IPS-15b (cell line): ENCODE data around the gene DLEC1.

Experiments used
- H3K27me3 ChIP-seq: one replicate; pipeline ENCODE4 v1.6.1; 2013; ENCODE audit warnings: low read length; ENCODE audit not compliant: control insufficient read depth, insufficient read depth
- H3K36me3 ChIP-seq: one replicate; pipeline ENCODE4 v1.6.1; 2013; ENCODE audit warnings: low read length; ENCODE audit not compliant: control insufficient read depth, insufficient read depth
- H3K4me1 ChIP-seq: one replicate; pipeline ENCODE4 v1.6.1; 2013; ENCODE audit warnings: mild to moderate bottlenecking, low read length; ENCODE audit not compliant: control insufficient read depth, insufficient read depth
- H3K4me3 ChIP-seq: one replicate; pipeline ENCODE4 v1.5.1; 2013; ENCODE audit warnings: low read depth, low read length
- H3K9ac ChIP-seq: one replicate; pipeline ENCODE4 v1.6.1; 2013; ENCODE audit warnings: low read depth, mild to moderate bottlenecking, low read length
- H3K9me3 ChIP-seq: one replicate; pipeline ENCODE4 v1.6.1; 2013; ENCODE audit warnings: mild to moderate bottlenecking, low read length; ENCODE audit not compliant: control insufficient read depth, insufficient read depth

The DLEC1 gene

DNA sequence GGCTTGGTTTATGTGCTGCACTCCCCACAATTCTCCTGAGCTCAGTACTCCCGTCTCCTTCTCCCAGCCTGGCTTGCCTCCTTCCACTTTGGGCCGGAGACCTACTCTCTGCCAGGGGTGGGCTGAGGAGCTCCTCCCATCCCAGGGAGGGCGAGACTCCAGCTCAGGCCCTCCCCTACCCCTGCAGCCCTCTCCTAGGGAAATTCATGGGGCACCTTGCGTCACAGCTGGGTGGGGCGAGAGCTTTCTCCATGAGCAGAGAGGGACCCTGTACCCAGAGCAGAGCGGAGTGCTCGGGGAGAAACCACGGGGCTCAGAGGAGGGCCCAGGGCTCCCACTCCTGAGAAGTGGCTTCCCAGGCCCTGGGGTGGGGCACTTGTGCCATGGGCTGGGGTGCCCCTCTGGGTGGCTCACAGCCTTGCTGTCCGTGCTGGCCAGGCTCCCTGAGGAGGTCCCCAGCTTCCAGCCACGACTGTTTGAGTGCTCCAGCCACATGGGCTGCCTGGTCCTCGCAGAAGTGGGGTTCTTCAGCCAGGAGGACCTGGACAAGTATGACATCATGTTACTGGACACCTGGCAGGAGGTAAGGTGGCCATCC is 35.1 kb upstream of the DLEC1 start:
- peaks cover 14% of the 10 kb centered on the region for H3K36me3 ChIP-seq
- H3K9ac ChIP-seq, result no peak overlapping the region
- no peaks in the 10 kb centered on the region for H3K27me3 ChIP-seq
- no peaks in the 10 kb centered on the region for H3K9me3 ChIP-seq
- H3K4me1 ChIP-seq, result no peaks in the 10 kb centered on the region
- H3K4me3 ChIP-seq, result no peak overlapping the region

DNA sequence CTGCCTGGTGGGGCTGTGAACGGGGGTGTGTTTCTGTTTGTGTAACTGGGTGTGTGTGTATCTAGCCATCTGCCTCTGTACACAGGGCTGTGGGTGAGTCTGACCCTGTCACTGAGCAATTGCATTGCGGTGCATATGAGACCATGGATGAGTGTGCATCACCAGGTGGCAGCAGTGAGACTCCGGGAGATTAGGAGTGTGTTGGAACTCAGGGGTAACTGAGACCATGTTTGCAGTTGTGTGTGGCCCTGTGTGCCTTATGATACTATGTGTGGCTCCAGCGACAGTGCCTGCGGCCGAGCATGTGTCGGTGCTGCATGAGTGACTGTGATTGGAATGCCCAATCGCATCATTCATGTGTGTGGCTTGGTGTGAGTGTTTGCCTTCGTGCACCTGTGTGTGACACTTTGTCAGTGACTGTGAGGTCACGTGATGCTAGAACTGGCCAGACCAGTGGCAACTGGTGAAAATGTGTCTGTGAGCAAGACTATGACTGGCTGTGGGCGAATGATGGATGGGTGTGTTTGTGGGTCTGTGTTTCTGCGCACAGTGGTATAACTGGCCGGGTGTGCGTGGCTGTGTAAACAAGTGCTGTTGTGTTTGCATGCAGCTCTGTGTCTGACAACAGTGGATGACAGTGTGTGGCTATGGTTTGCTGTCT is 34.5 kb upstream of the DLEC1 start:
- H3K36me3 ChIP-seq, result peaks cover 14% of the 10 kb centered on the region
- H3K9me3 ChIP-seq, result no peaks in the 10 kb centered on the region
- H3K9ac ChIP-seq, result no peak overlapping the region
- no peaks in the 10 kb centered on the region for H3K4me1 ChIP-seq
- no peak overlapping the region for H3K4me3 ChIP-seq
- no peaks in the 10 kb centered on the region for H3K27me3 ChIP-seq

DNA sequence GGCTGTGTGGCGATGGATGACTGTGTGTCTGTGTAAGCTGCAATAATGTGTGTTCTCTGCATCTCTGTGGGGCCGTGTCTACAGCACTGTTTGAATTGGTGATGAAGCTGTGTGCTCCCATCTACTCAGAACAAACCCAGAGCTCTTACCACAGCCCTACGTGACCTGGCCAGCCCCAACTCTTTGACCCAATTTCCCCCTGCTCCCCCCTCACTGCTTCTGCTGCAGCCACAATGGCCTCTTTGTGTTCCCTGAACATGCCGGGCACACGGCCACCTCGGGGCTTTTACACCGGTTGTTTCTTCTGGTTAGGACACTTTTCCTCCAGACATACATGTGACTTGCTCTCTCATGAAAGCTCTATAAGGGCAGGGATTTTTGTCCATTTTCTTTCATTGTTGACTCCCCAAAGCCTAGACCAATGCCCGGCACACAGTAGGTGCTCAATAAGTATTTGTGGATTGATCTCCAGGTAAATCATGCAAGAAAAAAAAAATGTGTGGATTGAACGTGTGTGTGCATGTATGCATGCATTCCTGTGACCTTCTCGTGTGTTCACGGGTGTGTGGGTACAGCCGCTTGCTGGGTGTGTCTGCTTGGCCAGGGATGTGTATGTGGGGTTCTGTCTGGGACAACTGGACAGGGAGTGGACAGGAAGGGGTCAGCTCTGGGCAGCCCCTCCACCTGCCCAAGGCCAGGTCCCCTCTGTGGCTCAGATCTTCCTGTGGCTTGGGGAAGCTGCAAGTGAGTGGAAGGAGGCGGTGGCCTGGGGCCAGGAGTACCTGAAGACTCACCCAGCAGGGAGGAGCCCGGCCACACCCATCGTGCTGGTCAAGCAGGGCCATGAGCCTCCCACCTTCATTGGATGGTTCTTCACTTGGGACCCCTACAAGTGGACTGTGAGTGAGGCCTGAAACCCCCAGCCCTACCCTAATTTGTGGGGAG is 33.7 kb upstream of the DLEC1 start:
- Histone ChIP-seq H3K4me1 (no peaks in the 10 kb centered on the region), H3K36me3 (peaks cover 18% of the 10 kb centered on the region), H3K9me3 (no peaks in the 10 kb centered on the region), H3K27me3 (no peaks in the 10 kb centered on the region), H3K4me3 (no peak overlapping the region), H3K9ac (no peak overlapping the region)

DNA sequence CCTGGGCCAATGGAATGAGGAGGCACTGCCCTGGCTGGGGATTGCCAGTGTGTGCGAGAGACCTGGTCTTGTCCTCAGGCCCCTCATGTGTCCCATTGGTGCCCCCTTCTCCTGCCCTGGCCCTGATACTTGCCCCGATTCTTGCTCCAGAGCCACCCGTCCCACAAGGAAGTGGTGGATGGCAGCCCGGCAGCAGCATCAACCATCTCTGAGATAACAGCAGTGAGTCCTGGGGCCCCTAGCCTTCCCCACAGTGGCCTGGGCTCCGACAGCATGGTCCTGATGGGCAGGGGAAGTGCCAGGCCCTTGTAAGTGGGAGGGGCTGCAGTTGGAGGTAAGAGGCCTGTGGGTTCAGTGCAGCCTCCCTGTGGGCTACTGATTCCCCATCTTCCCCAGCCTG is 33.0 kb upstream of the DLEC1 start:
- Histone ChIP-seq H3K4me3 (no peak overlapping the region), H3K9ac (no peak overlapping the region), H3K9me3 (no peaks in the 10 kb centered on the region), H3K27me3 (no peaks in the 10 kb centered on the region), H3K36me3 (peaks cover 21% of the 10 kb centered on the region), H3K4me1 (no peaks in the 10 kb centered on the region)

DNA sequence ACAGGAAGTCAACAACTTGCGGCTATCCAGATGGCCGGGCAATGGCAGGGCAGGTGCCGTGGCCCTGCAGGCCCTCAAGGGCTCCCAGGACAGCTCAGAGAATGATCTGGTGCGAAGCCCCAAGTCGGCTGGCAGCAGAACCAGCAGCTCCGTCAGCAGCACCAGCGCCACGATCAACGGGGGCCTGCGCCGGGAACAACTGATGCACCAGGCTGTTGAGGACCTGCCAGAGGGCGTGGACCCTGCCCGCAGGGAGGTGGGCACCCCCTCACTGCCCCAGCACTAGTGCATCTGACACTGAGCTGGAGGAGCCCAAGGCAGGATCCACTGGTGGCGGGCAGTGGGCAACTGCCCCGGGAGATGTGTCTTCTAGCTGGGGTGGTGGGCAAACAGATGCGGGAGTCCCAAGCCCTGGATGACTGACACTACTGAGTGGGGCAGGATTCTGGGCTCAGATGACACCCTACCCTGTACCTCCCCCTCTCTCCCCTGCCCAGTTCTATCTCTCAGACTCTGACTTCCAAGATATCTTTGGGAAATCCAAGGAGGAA is 32.5 kb upstream of the DLEC1 start:
- H3K9ac ChIP-seq, result no peak overlapping the region
- no peaks in the 10 kb centered on the region for H3K9me3 ChIP-seq
- no peaks in the 10 kb centered on the region for H3K4me1 ChIP-seq
- H3K4me3 ChIP-seq, result no peak overlapping the region
- peaks cover 25% of the 10 kb centered on the region for H3K36me3 ChIP-seq
- no peaks in the 10 kb centered on the region for H3K27me3 ChIP-seq

DNA sequence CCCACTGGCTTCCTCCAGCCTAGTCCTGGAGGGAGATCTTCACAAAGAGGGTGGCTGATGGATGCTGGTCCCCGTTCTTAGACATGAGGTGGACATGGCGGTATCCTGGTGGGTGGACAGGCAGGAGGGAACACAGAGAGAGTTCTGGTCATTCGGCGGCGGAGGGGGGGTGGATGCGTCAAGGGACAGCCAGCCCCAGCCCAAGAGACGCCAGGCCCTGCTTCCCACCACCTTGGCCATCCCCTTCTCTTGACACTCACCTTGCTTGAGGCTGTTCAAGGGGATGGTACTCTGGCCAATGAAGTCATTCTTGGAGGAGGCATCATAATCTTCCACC is 31.3 kb upstream of the DLEC1 start:
- H3K27me3 ChIP-seq, result no peaks in the 10 kb centered on the region

DNA sequence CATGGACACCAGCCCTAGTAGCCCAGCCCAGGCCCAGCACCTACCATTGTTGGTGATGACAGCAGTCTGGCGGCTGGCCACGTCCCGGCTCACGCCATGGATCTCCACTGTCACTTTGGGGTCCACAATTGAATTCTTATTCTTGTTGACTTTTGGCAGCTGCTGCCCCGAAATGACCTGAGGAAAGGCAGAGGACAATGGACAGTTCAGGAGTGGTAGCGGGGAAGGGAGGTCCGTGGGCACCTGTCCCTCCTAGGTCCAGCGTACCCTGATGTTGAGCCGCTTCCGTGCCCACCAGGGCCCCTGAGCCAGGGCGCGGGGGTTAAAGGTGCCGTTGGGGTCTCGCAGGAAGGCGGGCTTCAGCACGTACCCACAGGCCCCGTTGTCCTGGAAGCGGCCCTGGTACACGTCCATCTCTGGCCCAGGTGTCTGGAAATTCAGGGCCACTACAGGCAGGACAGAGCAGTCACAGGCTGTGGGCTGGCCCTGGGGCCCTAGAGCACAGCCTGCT is 30.8 kb upstream of the DLEC1 start:
- H3K27me3 ChIP-seq, result no peaks in the 10 kb centered on the region
- no peaks in the 10 kb centered on the region for H3K4me1 ChIP-seq
- no peak overlapping the region for H3K4me3 ChIP-seq
- H3K9me3 ChIP-seq, result no peaks in the 10 kb centered on the region
- peaks cover 25% of the 10 kb centered on the region for H3K36me3 ChIP-seq
- no peak overlapping the region for H3K9ac ChIP-seq

More for the DNA sequence above, 31.3 kb upstream of the DLEC1 start:
- Histone ChIP-seq H3K4me3 (no peak overlapping the region), H3K9me3 (no peaks in the 10 kb centered on the region), H3K36me3 (peaks cover 25% of the 10 kb centered on the region), H3K4me1 (no peaks in the 10 kb centered on the region), H3K9ac (no peak overlapping the region)

DNA sequence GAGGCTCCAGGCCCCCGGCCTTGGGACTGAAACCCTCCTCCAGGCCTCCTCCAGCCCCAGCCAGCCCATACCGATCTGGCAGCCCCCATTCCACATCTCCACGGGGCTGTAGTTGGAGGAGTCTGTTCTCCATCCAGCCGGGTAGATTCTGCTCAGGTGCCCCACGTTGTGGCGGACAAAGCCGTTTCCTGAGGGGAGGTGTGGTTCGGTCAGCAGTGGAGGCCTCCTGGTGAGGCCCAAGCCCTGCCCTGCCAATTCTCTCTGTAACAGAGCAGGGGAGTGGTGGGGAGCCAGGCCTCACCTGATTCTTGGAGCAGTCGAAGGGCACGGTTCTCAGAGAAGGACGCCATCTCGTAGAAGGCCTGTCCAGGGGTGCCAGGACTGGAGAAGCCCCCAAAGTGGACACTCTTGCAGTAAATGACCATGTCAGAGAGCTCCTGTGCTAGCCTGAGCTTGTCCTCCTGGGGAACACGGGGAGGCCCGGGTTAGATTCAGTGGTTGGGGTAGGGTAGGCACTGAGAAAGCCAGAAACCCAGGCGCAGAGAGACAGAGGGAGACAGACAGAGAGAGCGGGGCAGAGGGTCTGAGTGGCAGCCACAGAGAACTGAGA is 29.9 kb upstream of the DLEC1 start:
- Histone ChIP-seq H3K27me3 (no peaks in the 10 kb centered on the region), H3K4me1 (no peaks in the 10 kb centered on the region), H3K36me3 (peaks cover 25% of the 10 kb centered on the region), H3K9ac (no peak overlapping the region), H3K9me3 (no peaks in the 10 kb centered on the region), H3K4me3 (no peak overlapping the region)

DNA sequence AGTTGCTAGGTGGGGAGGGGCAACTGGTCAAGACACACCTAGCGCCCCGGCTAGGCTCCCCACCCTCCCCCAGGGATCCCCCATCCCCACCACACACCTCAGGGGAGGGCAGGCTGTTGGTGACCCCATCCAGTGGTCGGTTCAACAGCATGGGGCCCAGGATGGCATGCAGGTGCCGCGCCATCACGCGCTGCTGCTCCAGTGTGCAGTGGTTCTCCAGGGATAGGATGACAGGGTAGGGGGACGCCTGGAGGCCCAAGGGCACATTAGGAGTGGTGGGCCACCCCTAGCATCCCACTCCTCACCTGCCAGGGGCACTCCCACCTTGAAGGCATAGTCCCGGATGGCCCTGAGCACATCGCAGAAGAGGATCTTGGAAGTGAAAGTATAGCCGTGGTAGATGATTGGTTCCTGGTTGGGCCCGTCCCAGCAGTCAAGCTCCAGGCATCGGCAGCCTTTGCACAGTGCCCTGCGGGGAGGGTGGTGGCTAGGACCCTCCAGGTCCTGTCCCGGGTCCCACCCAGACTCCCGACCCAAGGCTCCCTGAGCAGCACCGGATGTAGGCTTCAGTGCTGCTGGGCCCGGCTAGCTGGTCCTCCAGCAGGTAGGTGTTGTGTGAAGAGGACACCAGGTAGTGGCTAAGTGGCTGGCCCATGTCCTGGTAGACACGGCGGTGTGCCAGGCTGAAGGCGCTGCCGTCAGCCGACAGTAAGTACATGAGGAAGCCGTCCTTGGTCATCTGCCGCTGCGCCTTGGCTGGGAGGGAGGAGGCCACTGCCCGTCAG is 29.0 kb upstream of the DLEC1 start:
- H3K4me3 ChIP-seq, result no peak overlapping the region
- H3K36me3 ChIP-seq, result peaks cover 25% of the 10 kb centered on the region
- no peaks in the 10 kb centered on the region for H3K9me3 ChIP-seq
- H3K4me1 ChIP-seq, result no peaks in the 10 kb centered on the region
- no peaks in the 10 kb centered on the region for H3K27me3 ChIP-seq
- H3K9ac ChIP-seq, result no peak overlapping the region

DNA sequence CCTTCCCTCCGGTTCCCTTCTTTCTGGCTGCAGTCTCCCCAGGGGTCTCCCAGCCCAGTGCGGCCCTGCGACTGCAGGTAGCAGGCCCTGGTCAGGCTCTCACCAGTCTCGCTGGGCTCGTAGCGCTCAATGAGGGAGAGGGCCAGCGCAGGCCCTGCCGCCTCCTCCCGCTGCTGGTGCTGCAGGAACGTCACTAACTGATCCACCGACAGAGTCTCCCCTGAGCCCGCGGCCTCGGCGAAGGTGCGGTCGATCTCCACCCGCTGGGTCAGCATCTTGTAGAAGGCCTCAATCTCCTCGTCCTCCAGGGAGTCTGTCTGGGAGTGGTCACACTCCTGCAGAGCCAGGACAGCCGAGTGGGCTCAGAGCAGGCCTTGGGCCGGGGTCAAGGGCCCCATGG is 27.9 kb upstream of the DLEC1 start:
- H3K4me1 ChIP-seq, result no peaks in the 10 kb centered on the region
- no peaks in the 10 kb centered on the region for H3K9me3 ChIP-seq
- H3K36me3 ChIP-seq, result peaks cover 27% of the 10 kb centered on the region
- no peaks in the 10 kb centered on the region for H3K27me3 ChIP-seq
- no peak overlapping the region for H3K4me3 ChIP-seq
- H3K9ac ChIP-seq, result no peak overlapping the region

DNA sequence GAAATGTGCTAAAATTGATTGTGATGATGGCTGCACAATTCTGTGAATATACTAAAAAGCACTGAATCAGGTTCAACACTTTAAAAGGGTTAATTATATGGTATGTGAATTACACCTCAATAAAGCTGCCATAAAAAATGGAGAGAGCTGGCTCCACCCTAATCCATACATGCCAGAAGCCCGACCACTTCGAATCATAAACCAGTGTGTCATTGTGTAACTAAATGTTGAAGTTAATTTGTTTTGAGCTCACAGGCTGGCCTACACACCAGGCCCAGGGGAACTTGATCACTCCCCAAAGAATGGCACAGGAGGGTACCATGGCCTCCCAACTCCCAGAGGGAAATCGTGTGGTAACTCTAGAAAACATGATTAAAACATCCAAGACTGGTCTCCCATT is 23.5 kb upstream of the DLEC1 start:
- Histone ChIP-seq H3K36me3 (peaks cover 15% of the 10 kb centered on the region), H3K4me1 (no peaks in the 10 kb centered on the region), H3K9me3 (no peaks in the 10 kb centered on the region), H3K9ac (no peak overlapping the region), H3K27me3 (no peaks in the 10 kb centered on the region), H3K4me3 (no peak overlapping the region)
